ENCODE data around the gene AREL1.

DNA sequence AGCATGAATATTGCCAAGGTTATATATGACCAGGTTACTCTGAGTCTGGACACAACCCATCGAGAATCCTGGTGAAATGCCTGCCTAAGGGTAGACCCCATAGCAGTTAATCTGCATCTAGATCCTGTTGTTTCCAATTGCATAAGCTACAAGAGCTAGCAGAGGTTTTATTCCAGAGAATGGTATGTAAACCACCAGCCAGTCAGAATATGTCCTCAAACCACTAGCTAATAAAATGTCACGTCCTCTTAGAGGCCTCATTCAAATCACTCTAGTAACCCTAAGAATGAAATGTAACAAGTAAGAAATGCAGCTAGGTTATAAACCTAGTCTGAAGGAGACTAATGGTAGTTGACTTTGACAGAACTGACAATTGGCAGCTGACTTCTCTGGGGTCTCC lies 41.3 kb upstream of the AREL1 start:
- TF ChIP-seq, protein P1, sequence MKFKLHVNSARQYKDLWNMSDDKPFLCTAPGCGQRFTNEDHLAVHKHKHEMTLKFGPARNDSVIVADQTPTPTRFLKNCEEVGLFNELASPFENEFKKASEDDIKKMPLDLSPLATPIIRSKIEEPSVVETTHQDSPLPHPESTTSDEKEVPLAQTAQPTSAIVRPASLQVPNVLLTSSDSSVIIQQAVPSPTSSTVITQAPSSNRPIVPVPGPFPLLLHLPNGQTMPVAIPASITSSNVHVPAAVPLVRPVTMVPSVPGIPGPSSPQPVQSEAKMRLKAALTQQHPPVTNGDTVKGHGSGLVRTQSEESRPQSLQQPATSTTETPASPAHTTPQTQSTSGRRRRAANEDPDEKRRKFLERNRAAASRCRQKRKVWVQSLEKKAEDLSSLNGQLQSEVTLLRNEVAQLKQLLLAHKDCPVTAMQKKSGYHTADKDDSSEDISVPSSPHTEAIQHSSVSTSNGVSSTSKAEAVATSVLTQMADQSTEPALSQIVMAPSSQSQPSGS (IDR thresholded peaks at IDR 0.05; ENCODE audit: low read length): no peak
- TF ChIP-seq, protein P2, sequence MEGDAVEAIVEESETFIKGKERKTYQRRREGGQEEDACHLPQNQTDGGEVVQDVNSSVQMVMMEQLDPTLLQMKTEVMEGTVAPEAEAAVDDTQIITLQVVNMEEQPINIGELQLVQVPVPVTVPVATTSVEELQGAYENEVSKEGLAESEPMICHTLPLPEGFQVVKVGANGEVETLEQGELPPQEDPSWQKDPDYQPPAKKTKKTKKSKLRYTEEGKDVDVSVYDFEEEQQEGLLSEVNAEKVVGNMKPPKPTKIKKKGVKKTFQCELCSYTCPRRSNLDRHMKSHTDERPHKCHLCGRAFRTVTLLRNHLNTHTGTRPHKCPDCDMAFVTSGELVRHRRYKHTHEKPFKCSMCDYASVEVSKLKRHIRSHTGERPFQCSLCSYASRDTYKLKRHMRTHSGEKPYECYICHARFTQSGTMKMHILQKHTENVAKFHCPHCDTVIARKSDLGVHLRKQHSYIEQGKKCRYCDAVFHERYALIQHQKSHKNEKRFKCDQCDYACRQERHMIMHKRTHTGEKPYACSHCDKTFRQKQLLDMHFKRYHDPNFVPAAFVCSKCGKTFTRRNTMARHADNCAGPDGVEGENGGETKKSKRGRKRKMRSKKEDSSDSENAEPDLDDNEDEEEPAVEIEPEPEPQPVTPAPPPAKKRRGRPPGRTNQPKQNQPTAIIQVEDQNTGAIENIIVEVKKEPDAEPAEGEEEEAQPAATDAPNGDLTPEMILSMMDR (IDR thresholded peaks at IDR 0.05; ENCODE audit: control extremely low read depth in 1 of 3, insufficient read depth in 1 of 3, low read depth in 1 of 3, low read length in 3 of 3): no peak
- no peak for TF ChIP-seq TBP (IDR thresholded peaks at IDR 0.05; ENCODE audit: low read depth, low read length)
- TF ChIP-seq, protein P3, sequence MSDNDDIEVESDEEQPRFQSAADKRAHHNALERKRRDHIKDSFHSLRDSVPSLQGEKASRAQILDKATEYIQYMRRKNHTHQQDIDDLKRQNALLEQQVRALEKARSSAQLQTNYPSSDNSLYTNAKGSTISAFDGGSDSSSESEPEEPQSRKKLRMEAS (IDR thresholded peaks at IDR 0.05): no peak
- TF ChIP-seq GTF2F1 (IDR thresholded peaks at IDR 0.05; ENCODE audit: borderline replicate concordance, low read depth, low read length): no peak
- no peak for TF ChIP-seq EP300 (IDR thresholded peaks at IDR 0.05; ENCODE audit: borderline replicate concordance in 1 of 2, low read depth in 2 of 2, low read length in 2 of 2)
- TF ChIP-seq, protein P4, sequence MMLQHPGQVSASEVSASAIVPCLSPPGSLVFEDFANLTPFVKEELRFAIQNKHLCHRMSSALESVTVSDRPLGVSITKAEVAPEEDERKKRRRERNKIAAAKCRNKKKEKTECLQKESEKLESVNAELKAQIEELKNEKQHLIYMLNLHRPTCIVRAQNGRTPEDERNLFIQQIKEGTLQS (IDR thresholded peaks at IDR 0.05; ENCODE audit: insufficient read depth, low read depth, low read length): no peak
